SK-N-SH (cell line): ENCODE data around the gene NOXA1. TPM values are rescaled to one million over a fixed set of nuclear protein-coding genes. Genes with fewer than 3 reads are reported as not detected.
A peak's percentile ranks its signal among the peaks of the same experiment; 100 is the strongest.

Experiments
- CTCF ChIA-PET: fragments of 300-600, 350-600 bp; formaldehyde crosslinking; extraction: SDS; loops from one replicate; lab custom pipeline; 2021; lab: Yijun Ruan, JAX
- POLR2A ChIA-PET: fragments of 350-600 bp; sonication (Branson Sonifier 250); formaldehyde crosslinking; extraction: SDS; loops from one replicate; lab custom pipeline; 2020; ENCODE audit warnings: antibody characterized with exemption, inconsistent platforms; lab: Yijun Ruan, JAX
- DNase-seq: peaks from one replicate; pipeline ENCODE4 v3.0.0; 2012
- H2AFZ ChIP-seq: fragments of 200-600 bp; sonication (generic); 2 replicates; pipeline ENCODE4 v1.8.1; 2016; ENCODE audit warnings: antibody characterized with exemption, mild to moderate bottlenecking, low read depth
- H3F3A ChIP-seq: fragments of 200-600 bp; sonication (generic); replicated peaks from 2 replicates; pipeline ENCODE3; 2016; ENCODE audit warnings: antibody characterized with exemption, mild to moderate bottlenecking; ENCODE audit not compliant: insufficient read depth
- H3K27ac ChIP-seq, 2 experiments: fragments of 200-500 bp in 1 of 2; fragments of 200-600 bp in 1 of 2; sonication (Bioruptor generic) in 1 of 2; sonication (generic), shearing (Covaris generic) in 1 of 2; 2 replicates each; pipeline versions ENCODE4 v1.5.1 to v1.6.1; 2014 to 2016; ENCODE audit warnings: low read depth in 2 of 2, inconsistent platforms in 1 of 2, low read length in 1 of 2, mild to moderate bottlenecking in 1 of 2, mixed read lengths in 1 of 2
- H3K27me3 ChIP-seq: fragments of 200-600 bp; sonication (generic), shearing (Covaris generic); 2 replicates; pipeline ENCODE4 v1.6.1; 2016; ENCODE audit warnings: mixed run types; ENCODE audit not compliant: insufficient read depth
- H3K36me3 ChIP-seq, 2 experiments: fragments of 200-500 bp in 1 of 2; fragments of 200-600 bp in 1 of 2; sonication (Bioruptor generic) in 1 of 2; sonication (generic) in 1 of 2; replicated peaks in 1 of 2; 2 replicates each; pipeline versions ENCODE3 to v1.5.1; 2014 to 2016; ENCODE audit warnings: low read length in 1 of 2, mild to moderate bottlenecking in 1 of 2; ENCODE audit not compliant: insufficient read depth in 2 of 2, control insufficient read depth in 1 of 2
- H3K4me1 ChIP-seq, 2 experiments: fragments of 200-500 bp in 1 of 2; fragments of 200-600 bp in 1 of 2; sonication (Bioruptor generic) in 1 of 2; sonication (generic), shearing (Covaris generic) in 1 of 2; 2 replicates each; pipeline versions ENCODE4 v1.5.1 to v1.6.1; 2014 to 2016; ENCODE audit warnings: low read depth in 1 of 2, low read length in 1 of 2, mixed run types in 1 of 2; ENCODE audit not compliant: insufficient read depth in 2 of 2, control insufficient read depth in 1 of 2
- H3K4me2 ChIP-seq: fragments of 200-600 bp; sonication (generic), shearing (Covaris generic); 2 replicates; pipeline ENCODE4 v1.6.1; 2017; ENCODE audit warnings: mixed run types
- H3K4me3 ChIP-seq, 2 experiments: fragments of 200-500 bp in 1 of 2; fragments of 200-600 bp in 1 of 2; sonication (Bioruptor generic) in 1 of 2; sonication (generic), shearing (Covaris generic) in 1 of 2; 2 replicates each; pipeline versions ENCODE4 v1.5.1 to v1.8.1; 2014 to 2016; ENCODE audit warnings: low read depth in 2 of 2, inconsistent platforms in 1 of 2, low read length in 1 of 2, mild to moderate bottlenecking in 1 of 2, mixed read lengths in 1 of 2, moderate library complexity in 1 of 2
- H3K79me2 ChIP-seq: fragments of 200-600 bp; sonication (generic); 2 replicates; pipeline ENCODE4 v1.8.1; 2017; ENCODE audit warnings: mild to moderate bottlenecking; ENCODE audit not compliant: insufficient read depth
- H3K9ac ChIP-seq: fragments of 200-600 bp; sonication (generic); 2 replicates; pipeline ENCODE4 v1.6.1; 2017; ENCODE audit warnings: mixed run types
- H3K9me2 ChIP-seq: fragments of 200-600 bp; sonication (generic); 2 replicates; pipeline ENCODE4 v1.6.1; 2017; ENCODE audit warnings: mixed run types
- H3K9me3 ChIP-seq: fragments of 200-600 bp; sonication (generic); 2 replicates; pipeline ENCODE4 v1.6.1; 2017; ENCODE audit warnings: mixed run types, mild to moderate bottlenecking, moderate library complexity
- H4K20me1 ChIP-seq: fragments of 200-600 bp; sonication (generic); 2 replicates; pipeline ENCODE4 v1.6.1; 2017; ENCODE audit warnings: mild to moderate bottlenecking, mixed run types; ENCODE audit not compliant: insufficient read depth
- CHD2 ChIP-seq: fragments of 150-350 bp; IDR thresholded peaks from 2 replicates; pipeline ENCODE4 v1.6.1; 2018; ENCODE audit warnings: low read length; ENCODE audit not compliant: partially characterized antibody
- ELF1 ChIP-seq: IDR thresholded peaks from 2 replicates; pipeline ENCODE4 v1.4.0; 2012
- EP300 ChIP-seq, 2 experiments: IDR thresholded peaks; 2 replicates each; pipeline versions ENCODE4 v1.4.0 to v1.6.1; 2012; ENCODE audit warnings: borderline replicate concordance in 1 of 2, low read depth in 1 of 2, low read length in 1 of 2
- EZH2phosphoT487 ChIP-seq: fragments of 200-600 bp; sonication (generic); IDR thresholded peaks from 2 replicates; pipeline ENCODE4 v1.6.1; 2017; ENCODE audit warnings: low read depth, mixed run types, mild to moderate bottlenecking, antibody characterized with exemption, moderate library complexity, borderline replicate concordance
- FOXJ3 ChIP-seq: sonication (generic); formaldehyde crosslinking; IDR thresholded peaks from 2 replicates; pipeline ENCODE4 v1.5.1; 2020; ENCODE audit warnings: mild to moderate bottlenecking, missing genetic modification reagents
- GABPA ChIP-seq: IDR thresholded peaks from 2 replicates; pipeline ENCODE4 v1.4.0; 2012; ENCODE audit warnings: low read depth, mild to moderate bottlenecking
- MEF2A ChIP-seq: IDR thresholded peaks from 2 replicates; pipeline ENCODE4 v1.4.0; 2012; ENCODE audit warnings: low read depth, borderline replicate concordance
- MXI1 ChIP-seq: IDR thresholded peaks from 2 replicates; pipeline ENCODE4 v1.6.1; 2012; ENCODE audit warnings: mild to moderate bottlenecking, low read depth, low read length, improper control_type of control experiment
- NRF1 ChIP-seq: IDR thresholded peaks from 2 replicates; pipeline ENCODE4 v1.6.1; 2012; ENCODE audit warnings: low read depth, mild to moderate bottlenecking, low read length
- RAD21 ChIP-seq: IDR thresholded peaks from 2 replicates; pipeline ENCODE4 v1.6.1; 2012; ENCODE audit warnings: mild to moderate bottlenecking, low read length
- SIN3A ChIP-seq: IDR thresholded peaks from 2 replicates; pipeline ENCODE4 v1.6.1; 2012; ENCODE audit warnings: low read depth, mild to moderate bottlenecking, low read length, moderate library complexity, borderline replicate concordance
- TAF1 ChIP-seq: IDR thresholded peaks from 2 replicates; pipeline ENCODE4 v1.6.1; 2012; ENCODE audit warnings: low read depth, mild to moderate bottlenecking, low read length, moderate library complexity, borderline replicate concordance
- TCF12 ChIP-seq: IDR thresholded peaks from 2 replicates; pipeline ENCODE4 v1.4.0; 2012
- TEAD4 ChIP-seq: IDR thresholded peaks from 2 replicates; pipeline ENCODE4 v1.4.0; 2012; ENCODE audit warnings: mild to moderate bottlenecking, borderline replicate concordance; ENCODE audit not compliant: insufficient read depth
- YY1 ChIP-seq: IDR thresholded peaks from 2 replicates; pipeline ENCODE4 v1.4.0; 2012; ENCODE audit warnings: low read depth, mild to moderate bottlenecking
- WGBS: methylation state at CpG from one replicate; pipeline ENCODE4 v1.1.6; 2017; ENCODE audit warnings: low lambda C conversion rate; 5-methylcytosine and 5-hydroxymethylcytosine counted together
- polyA plus RNA-seq, 3 experiments: library from polyadenylated mRNA; depleted of rRNA; stranded (reverse); fragments of >200 nt; gene quantifications; 2 replicates each; pipeline ENCODE4 v1.2.3, GENCODE V29; 2012
- TF ChIP-seq, protein P1 (sequence below): IDR thresholded peaks from 2 replicates; pipeline ENCODE4 v1.4.0; 2012; ENCODE audit warnings: low read depth, borderline replicate concordance
- TF ChIP-seq, protein P2 (sequence below): IDR thresholded peaks from 2 replicates; pipeline ENCODE4; 2012
- TF ChIP-seq, protein P3 (sequence below): fragments of 150-350 bp; IDR thresholded peaks from 2 replicates; pipeline ENCODE4 v1.6.1; 2017; ENCODE audit warnings: antibody characterized with exemption, low read length, low read depth, borderline replicate concordance
- TF ChIP-seq, protein P4 (sequence below): fragments of 150-350 bp; IDR thresholded peaks from 2 replicates; pipeline ENCODE4 v1.6.1; 2016; ENCODE audit warnings: mild to moderate bottlenecking, low read depth, low read length

NOXA1 gene
- polyA plus RNA-seq, 1 of the 3 experiments (the other 2 are of a cell fraction), result 0.39 TPM

DNA sequence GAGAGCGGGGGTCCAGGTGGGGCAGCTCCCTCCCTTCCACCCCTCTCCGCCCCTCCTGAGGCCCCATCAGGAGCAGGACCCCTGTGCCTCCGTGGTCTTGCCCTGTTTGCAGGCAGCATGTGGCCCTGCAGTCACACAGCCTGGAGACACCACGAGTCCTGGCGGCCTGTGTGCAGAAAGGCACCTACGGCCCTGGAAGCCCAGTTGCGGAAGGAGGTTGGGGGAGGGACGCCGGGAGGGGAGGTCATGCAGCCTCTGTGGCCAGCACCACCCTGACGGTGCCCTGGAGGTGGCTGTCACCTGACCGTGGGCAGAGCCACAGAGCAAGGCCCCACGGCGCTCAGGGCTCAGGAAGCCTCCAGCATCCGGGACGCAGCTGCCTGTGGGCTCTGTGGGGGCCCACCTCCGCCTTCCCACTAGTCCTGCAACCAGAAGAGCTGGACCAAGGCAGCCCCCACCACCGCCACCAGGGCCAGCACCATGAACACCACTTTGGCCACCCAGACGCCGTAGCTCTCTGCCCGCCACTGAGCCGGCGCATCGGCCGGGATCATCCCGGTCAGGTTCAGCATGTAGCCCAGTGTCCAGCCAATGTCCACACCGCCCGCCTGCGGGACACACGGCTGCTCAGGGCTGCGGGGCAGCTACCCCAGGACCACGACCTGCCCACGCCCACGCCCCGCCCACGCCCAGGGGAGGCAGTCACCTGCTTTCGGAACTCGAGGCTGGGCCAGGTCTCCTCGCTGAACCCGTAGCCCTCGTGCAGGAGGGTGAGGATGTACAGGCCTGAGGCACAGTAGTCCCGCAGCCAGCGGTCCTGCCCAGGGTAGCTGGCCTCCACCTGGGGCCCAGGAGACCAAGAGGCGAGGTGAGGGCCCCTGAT, 11.5 kb downstream of the NOXA1 start (continued):
- TF ChIP-seq, protein P1, sequence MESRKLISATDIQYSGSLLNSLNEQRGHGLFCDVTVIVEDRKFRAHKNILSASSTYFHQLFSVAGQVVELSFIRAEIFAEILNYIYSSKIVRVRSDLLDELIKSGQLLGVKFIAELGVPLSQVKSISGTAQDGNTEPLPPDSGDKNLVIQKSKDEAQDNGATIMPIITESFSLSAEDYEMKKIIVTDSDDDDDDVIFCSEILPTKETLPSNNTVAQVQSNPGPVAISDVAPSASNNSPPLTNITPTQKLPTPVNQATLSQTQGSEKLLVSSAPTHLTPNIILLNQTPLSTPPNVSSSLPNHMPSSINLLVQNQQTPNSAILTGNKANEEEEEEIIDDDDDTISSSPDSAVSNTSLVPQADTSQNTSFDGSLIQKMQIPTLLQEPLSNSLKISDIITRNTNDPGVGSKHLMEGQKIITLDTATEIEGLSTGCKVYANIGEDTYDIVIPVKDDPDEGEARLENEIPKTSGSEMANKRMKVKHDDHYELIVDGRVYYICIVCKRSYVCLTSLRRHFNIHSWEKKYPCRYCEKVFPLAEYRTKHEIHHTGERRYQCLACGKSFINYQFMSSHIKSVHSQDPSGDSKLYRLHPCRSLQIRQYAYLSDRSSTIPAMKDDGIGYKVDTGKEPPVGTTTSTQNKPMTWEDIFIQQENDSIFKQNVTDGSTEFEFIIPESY, result no peak
- TF ChIP-seq, protein P2, sequence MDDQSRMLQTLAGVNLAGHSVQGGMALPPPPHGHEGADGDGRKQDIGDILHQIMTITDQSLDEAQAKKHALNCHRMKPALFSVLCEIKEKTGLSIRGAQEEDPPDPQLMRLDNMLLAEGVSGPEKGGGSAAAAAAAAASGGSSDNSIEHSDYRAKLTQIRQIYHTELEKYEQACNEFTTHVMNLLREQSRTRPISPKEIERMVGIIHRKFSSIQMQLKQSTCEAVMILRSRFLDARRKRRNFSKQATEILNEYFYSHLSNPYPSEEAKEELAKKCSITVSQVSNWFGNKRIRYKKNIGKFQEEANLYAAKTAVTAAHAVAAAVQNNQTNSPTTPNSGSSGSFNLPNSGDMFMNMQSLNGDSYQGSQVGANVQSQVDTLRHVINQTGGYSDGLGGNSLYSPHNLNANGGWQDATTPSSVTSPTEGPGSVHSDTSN, result no peak
- no peak for TF ChIP-seq EZH2phosphoT487

DNA sequence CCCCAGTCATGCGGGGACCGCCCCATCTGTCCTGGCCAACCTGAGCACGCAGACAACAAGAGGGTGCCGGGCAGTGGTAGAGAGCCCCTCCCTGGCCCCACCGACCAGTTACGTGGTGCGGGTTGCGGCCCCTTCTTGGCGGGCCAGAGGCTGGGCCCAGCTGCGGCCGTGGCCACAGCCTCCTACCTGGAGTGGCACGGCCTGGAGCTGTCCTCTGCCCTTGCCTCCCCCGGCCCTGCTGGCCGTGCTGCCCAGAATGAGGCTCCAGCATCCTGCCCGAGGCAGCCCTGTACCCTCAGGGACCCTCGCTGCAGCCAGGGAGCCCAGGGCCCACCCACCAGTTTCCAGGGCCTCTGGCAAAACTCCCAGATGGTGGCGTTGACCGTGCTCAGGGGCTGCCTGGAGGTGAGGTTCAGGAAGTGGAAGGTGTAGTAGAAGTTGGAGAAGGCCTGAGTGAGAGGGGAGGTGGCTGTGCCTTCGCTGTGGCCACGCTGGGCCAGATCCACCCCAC, 12.2 kb downstream of the NOXA1 start:
- DNase-seq, result no peak
- no peaks in the 10 kb centered on the region for H3K9me2 ChIP-seq
- no peaks in the 10 kb centered on the region for H3K9me3 ChIP-seq
- ChIA-PET CTCF (interaction anchor here (1.3 to 5.6 kb wide), 3 partner anchors 8 to 12 kb away, joined by 5 to 27 read pairs (median 5); partner anchors contain the start of genes EXD3 and NOXA1), POLR2A (no interaction called here)
- no peaks in the 10 kb centered on the region for H3K79me2 ChIP-seq
- no peaks in the 10 kb centered on the region for H3K36me3 ChIP-seq
- no peaks in the 10 kb centered on the region for H4K20me1 ChIP-seq
- H3K4me2 ChIP-seq, result peak overlapping the region; percentile 41; the same call in 1 of the 2 replicates
- H2AFZ ChIP-seq, result peak overlapping the region; percentile 41; the same call in 1 of the 2 replicates
- H3K27ac ChIP-seq, result peak overlapping the region in 1 of 2 experiments; percentile 24; a peak in 1 of 4 replicates
- H3F3A ChIP-seq, result no peaks in the 10 kb centered on the region
- H3K27me3 ChIP-seq, result no peaks in the 10 kb centered on the region
- H3K9ac ChIP-seq, result no peak overlapping the region; the same call in 1 of the 2 replicates
- H3K4me3 ChIP-seq, result no peak overlapping the region
- WGBS, result 93% methylated on average over 15 of the region's 20 CpGs
- no peak for TF ChIP-seq NRF1
- no peak for TF ChIP-seq SIN3A
- TF ChIP-seq MEF2A, result no peak
- TF ChIP-seq ELF1, result no peak
- no peak for TF ChIP-seq EP300 (IDR thresholded peaks at IDR 0.05; ENCODE audit: borderline replicate concordance in 1 of 2, low read depth in 1 of 2, low read length in 1 of 2)
- no peak for TF ChIP-seq TCF12
- TF ChIP-seq, protein P3, sequence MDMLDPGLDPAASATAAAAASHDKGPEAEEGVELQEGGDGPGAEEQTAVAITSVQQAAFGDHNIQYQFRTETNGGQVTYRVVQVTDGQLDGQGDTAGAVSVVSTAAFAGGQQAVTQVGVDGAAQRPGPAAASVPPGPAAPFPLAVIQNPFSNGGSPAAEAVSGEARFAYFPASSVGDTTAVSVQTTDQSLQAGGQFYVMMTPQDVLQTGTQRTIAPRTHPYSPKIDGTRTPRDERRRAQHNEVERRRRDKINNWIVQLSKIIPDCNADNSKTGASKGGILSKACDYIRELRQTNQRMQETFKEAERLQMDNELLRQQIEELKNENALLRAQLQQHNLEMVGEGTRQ, result no peak
- no peak for TF ChIP-seq FOXJ3
- TF ChIP-seq CHD2, result no peak
- TF ChIP-seq YY1, result no peak
- TF ChIP-seq, protein P2, result no peak
- TF ChIP-seq GABPA, result no peak
- no peak for TF ChIP-seq RAD21
- TF ChIP-seq TEAD4, result no peak
- TF ChIP-seq MXI1, result no peak
- TF ChIP-seq TAF1, result no peak
- no peak for TF ChIP-seq EZH2phosphoT487
- TF ChIP-seq, protein P4, sequence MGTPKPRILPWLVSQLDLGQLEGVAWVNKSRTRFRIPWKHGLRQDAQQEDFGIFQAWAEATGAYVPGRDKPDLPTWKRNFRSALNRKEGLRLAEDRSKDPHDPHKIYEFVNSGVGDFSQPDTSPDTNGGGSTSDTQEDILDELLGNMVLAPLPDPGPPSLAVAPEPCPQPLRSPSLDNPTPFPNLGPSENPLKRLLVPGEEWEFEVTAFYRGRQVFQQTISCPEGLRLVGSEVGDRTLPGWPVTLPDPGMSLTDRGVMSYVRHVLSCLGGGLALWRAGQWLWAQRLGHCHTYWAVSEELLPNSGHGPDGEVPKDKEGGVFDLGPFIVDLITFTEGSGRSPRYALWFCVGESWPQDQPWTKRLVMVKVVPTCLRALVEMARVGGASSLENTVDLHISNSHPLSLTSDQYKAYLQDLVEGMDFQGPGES, result no peak
- peaks cover 2 to 4% of the 10 kb centered on the region in 2 experiments; a peak in 2 of 4 replicates for H3K4me1 ChIP-seq
